Prostate gland (tissue), 2 donors: ENCODE results near the gene FAM114A1.

Source experiments
- POLR2A ChIP-seq: fragments of 450-650 bp; IDR thresholded peaks from one replicate; pipeline ENCODE4 v1.6.1; 2016; ENCODE audit warnings: antibody characterized with exemption, mild to moderate bottlenecking
- POLR2AphosphoS5 ChIP-seq: sonication (generic); formaldehyde crosslinking; IDR thresholded peaks from one replicate; pipeline ENCODE4 v1.6.1; 2017; ENCODE audit warnings: antibody characterized with exemption
- TF ChIP-seq, protein P1 (sequence below), 4 experiments: fragments of 200-600 bp in 2 of 4; fragments of 450-650 bp in 2 of 4; sonication (generic) in 2 of 4; IDR thresholded peaks; 1 replicate in 3 of 4; 2 replicates in 1 of 4; pipeline ENCODE4 v1.5.1; 2016 to 2019; ENCODE audit warnings: antibody characterized with exemption in 4 of 4, mild to moderate bottlenecking in 2 of 4, moderate library complexity in 2 of 4

DNA sequence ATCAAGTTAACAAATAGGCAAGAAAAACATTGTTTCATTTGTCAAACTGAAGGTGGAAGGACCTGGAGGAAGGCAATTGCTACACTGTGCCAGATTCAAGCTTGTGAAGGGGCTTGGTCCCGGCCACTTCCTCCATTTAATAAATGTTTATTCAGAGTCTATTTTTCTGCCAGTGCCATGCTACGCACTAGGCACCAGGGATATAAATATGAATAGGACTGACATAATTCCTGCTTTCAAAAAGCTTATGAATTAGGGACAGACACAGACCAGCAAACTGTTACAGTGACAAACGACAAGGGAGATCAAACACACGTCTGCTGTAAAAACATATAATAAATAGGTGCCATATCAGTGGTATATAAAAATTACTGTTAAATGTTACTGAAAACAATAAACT is 11.6 kb upstream of the FAM114A1 start:
- TF ChIP-seq POLR2A (no peak), POLR2AphosphoS5 (no peak)
- TF ChIP-seq, protein P1, sequence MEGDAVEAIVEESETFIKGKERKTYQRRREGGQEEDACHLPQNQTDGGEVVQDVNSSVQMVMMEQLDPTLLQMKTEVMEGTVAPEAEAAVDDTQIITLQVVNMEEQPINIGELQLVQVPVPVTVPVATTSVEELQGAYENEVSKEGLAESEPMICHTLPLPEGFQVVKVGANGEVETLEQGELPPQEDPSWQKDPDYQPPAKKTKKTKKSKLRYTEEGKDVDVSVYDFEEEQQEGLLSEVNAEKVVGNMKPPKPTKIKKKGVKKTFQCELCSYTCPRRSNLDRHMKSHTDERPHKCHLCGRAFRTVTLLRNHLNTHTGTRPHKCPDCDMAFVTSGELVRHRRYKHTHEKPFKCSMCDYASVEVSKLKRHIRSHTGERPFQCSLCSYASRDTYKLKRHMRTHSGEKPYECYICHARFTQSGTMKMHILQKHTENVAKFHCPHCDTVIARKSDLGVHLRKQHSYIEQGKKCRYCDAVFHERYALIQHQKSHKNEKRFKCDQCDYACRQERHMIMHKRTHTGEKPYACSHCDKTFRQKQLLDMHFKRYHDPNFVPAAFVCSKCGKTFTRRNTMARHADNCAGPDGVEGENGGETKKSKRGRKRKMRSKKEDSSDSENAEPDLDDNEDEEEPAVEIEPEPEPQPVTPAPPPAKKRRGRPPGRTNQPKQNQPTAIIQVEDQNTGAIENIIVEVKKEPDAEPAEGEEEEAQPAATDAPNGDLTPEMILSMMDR (IDR thresholded peaks at IDR 0.05): no peak
